GM23338 (cell line): ENCODE results near the gene TOMM70. TPM values are rescaled to one million over a fixed set of nuclear protein-coding genes. Genes with fewer than 3 reads are reported as not detected.

Experiments
- ATAC-seq: fragments of 200-7000 bp; cut with Tn5 transposase; 3 replicates; pipeline ENCODE4 v1.9.1; 2020
- DNase-seq: peaks from one replicate; pipeline ENCODE4 v3.0.0-alpha.2; 2015; ENCODE audit warnings: low spot score
- H2AFZ ChIP-seq: fragments of 200-600 bp; sonication (generic); 2 replicates; pipeline ENCODE4 v1.8.0; 2016; ENCODE audit warnings: antibody characterized with exemption, mild to moderate bottlenecking, moderate library complexity
- H3F3A ChIP-seq: fragments of 200-600 bp; sonication (generic); replicated peaks from 2 replicates; pipeline ENCODE4 v1.8.0; 2017; ENCODE audit warnings: antibody characterized with exemption, mixed run types, low read depth
- H3K27ac ChIP-seq: fragments of 200-600 bp; sonication (generic); 2 replicates; pipeline ENCODE4 v1.6.1; 2016; ENCODE audit warnings: low read depth
- H3K27me3 ChIP-seq: fragments of 200-600 bp; sonication (generic); 2 replicates; pipeline ENCODE4 v1.8.0; 2016; ENCODE audit warnings: mild to moderate bottlenecking, mixed run types, moderate library complexity; ENCODE audit not compliant: insufficient read depth
- H3K36me3 ChIP-seq: fragments of 200-600 bp; sonication (generic); 2 replicates; pipeline ENCODE4 v1.8.0; 2016; ENCODE audit warnings: mild to moderate bottlenecking; ENCODE audit not compliant: insufficient read depth
- H3K4me1 ChIP-seq: fragments of 200-600 bp; sonication (generic); 2 replicates; pipeline ENCODE4 v1.8.0; 2016; ENCODE audit warnings: mild to moderate bottlenecking, moderate library complexity; ENCODE audit not compliant: insufficient read depth
- H3K4me2 ChIP-seq: fragments of 200-600 bp; sonication (generic); 2 replicates; pipeline ENCODE4 v1.7.1; 2017; ENCODE audit warnings: mixed run types
- H3K4me3 ChIP-seq: fragments of 200-600 bp; sonication (generic); 2 replicates; pipeline ENCODE4 v1.6.1; 2016; ENCODE audit warnings: mixed run types
- H3K79me2 ChIP-seq: fragments of 200-600 bp; sonication (generic); replicated peaks from 2 replicates; pipeline ENCODE4 v1.8.0; 2017; ENCODE audit warnings: mild to moderate bottlenecking; ENCODE audit not compliant: insufficient read depth
- H3K9me2 ChIP-seq: fragments of 200-600 bp; sonication (generic); 2 replicates; pipeline ENCODE4 v1.8.0; 2017; ENCODE audit not compliant: insufficient read depth
- H4K20me1 ChIP-seq: fragments of 200-600 bp; sonication (generic); replicated peaks from 2 replicates; pipeline ENCODE4 v1.8.0; 2017; ENCODE audit warnings: mild to moderate bottlenecking; ENCODE audit not compliant: insufficient read depth
- H3K27ac Mint-ChIP-seq: 2 replicates; pipeline ENCODE4 v1.8.0; 2020; ENCODE audit warnings: inconsistent platforms, mild to moderate bottlenecking, moderate library complexity, mixed read lengths
- H3K27me3 Mint-ChIP-seq: 3 replicates; pipeline ENCODE4 v1.8.0; 2022; ENCODE audit warnings: low read depth, mild to moderate bottlenecking, moderate library complexity, mixed read lengths, inconsistent platforms; ENCODE audit not compliant: insufficient read depth, poor library complexity
- H3K36me3 Mint-ChIP-seq: 3 replicates; pipeline ENCODE4 v1.8.0; 2021; ENCODE audit warnings: low read depth, mild to moderate bottlenecking, inconsistent platforms, moderate library complexity, mixed read lengths
- H3K4me1 Mint-ChIP-seq: 3 replicates; pipeline ENCODE4 v1.8.0; 2020; ENCODE audit warnings: mild to moderate bottlenecking, inconsistent platforms, mixed read lengths
- H3K4me3 Mint-ChIP-seq: 3 replicates; pipeline ENCODE4 v1.8.0; 2021; ENCODE audit warnings: moderate library complexity, mild to moderate bottlenecking, inconsistent platforms, mixed read lengths
- H3K9me3 Mint-ChIP-seq: 3 replicates; pipeline ENCODE4 v1.8.0; 2020; ENCODE audit warnings: moderate library complexity, mild to moderate bottlenecking, inconsistent platforms, mixed read lengths
- CREB1 ChIP-seq: fragments of 250-450 bp; sonication (Bioruptor Pico); IDR thresholded peaks from 2 replicates; pipeline ENCODE4 v1.5.0; 2020; ENCODE audit warnings: low read depth, mild to moderate bottlenecking, moderate library complexity
- CTCF ChIP-seq, 2 experiments: fragments of 200-600 bp in 1 of 2; sonication (generic) in 1 of 2; conservative IDR thresholded peaks; 2 replicates each; pipeline versions ENCODE4 v1.5.1 to v1.6.1; 2016 to 2017; ENCODE audit warnings: antibody characterized with exemption in 2 of 2, low read depth in 2 of 2, mild to moderate bottlenecking in 2 of 2, moderate library complexity in 1 of 2
- EZH2 ChIP-seq: fragments of 200-600 bp; sonication (generic); IDR thresholded peaks from one replicate; pipeline ENCODE4 v1.8.0; 2017; ENCODE audit warnings: antibody characterized with exemption, mild to moderate bottlenecking, low read depth; ENCODE audit not compliant: unreplicated experiment
- EZH2phosphoT487 ChIP-seq: fragments of 200-600 bp; sonication (generic); IDR thresholded peaks from one replicate; pipeline ENCODE4 v1.8.1; 2018; ENCODE audit warnings: antibody characterized with exemption; ENCODE audit not compliant: unreplicated experiment
- JUNB ChIP-seq: IDR thresholded peaks from one replicate; pipeline ENCODE4 v1.6.1; 2016; ENCODE audit warnings: antibody characterized with exemption; ENCODE audit not compliant: unreplicated experiment
- NANOG ChIP-seq: IDR thresholded peaks from 2 replicates; pipeline ENCODE4 v1.6.1; 2016; ENCODE audit warnings: antibody characterized with exemption, borderline replicate concordance
- POLR2AphosphoS5 ChIP-seq: IDR thresholded peaks from 2 replicates; pipeline ENCODE4 v1.6.1; 2016; ENCODE audit warnings: antibody characterized with exemption, low read depth
- STAT1 ChIP-seq: IDR thresholded peaks from one replicate; pipeline ENCODE4 v1.6.1; 2016; ENCODE audit warnings: antibody characterized with exemption; ENCODE audit not compliant: unreplicated experiment
- ZNF114 ChIP-seq: fragments of 250-450 bp; sonication (Bioruptor Pico); IDR thresholded peaks from 2 replicates; pipeline ENCODE4 v1.5.0; 2020; ENCODE audit warnings: mild to moderate bottlenecking, moderate library complexity
- ZNF331 ChIP-seq: fragments of 250-450 bp; sonication (Bioruptor Pico); IDR thresholded peaks from 2 replicates; pipeline ENCODE4 v1.5.0; 2020; ENCODE audit warnings: low read depth, mild to moderate bottlenecking, moderate library complexity
- polyA plus RNA-seq: library from polyadenylated mRNA; unstranded; fragments of >200 nt; fragmentation: Nextera tagmentation; extraction: Ambion mirVana; gene quantifications from 2 replicates; pipeline ENCODE4 v1.2.1, GENCODE V29; 2016
- total RNA-seq: library from RNA; depleted of rRNA; stranded (reverse); fragments of >200 nt; shearing (Covaris generic); gene quantifications from 2 replicates; pipeline ENCODE4 v1.2.3, GENCODE V29; 2014
- TF ChIP-seq, protein P1 (sequence below): IDR thresholded peaks from 2 replicates; pipeline ENCODE4 v1.6.1; 2016; ENCODE audit warnings: antibody characterized with exemption

Gene TOMM70
- total and polyA plus RNA-seq, 2 experiments from 2014 or later = 29.5 to 66.8 TPM

GRCh38 chr3:100402891-100403290 is 2.0 kb upstream of the TOMM70 start:
- H3K9me3 Mint-ChIP-seq = no peaks in the 10 kb centered on the region
- DNase-seq = no peak
- H3K4me2 ChIP-seq = peak overlapping the region; percentile 89
- peaks cover 5% of the 10 kb centered on the region for H3K27me3 Mint-ChIP-seq
- H4K20me1 ChIP-seq = peaks cover 11% of the 10 kb centered on the region
- H3K27ac Mint-ChIP-seq = peak overlapping the region; percentile 90
- peak overlapping the region; percentile 65 for H3K4me3 ChIP-seq
- H3K9me2 ChIP-seq = no peaks in the 10 kb centered on the region
- H3K4me1 Mint-ChIP-seq = peaks cover 26% of the 10 kb centered on the region
- TF ChIP-seq EZH2 = no peak
- TF ChIP-seq STAT1 = no peak
- no peak for TF ChIP-seq ZNF114 (CRISPR knock-in tag)
- no peaks in the 10 kb centered on the region for H3K36me3 ChIP-seq
- H3K36me3 Mint-ChIP-seq = peaks cover 25% of the 10 kb centered on the region
- H3K27me3 ChIP-seq = no peaks in the 10 kb centered on the region
- no peak for ATAC-seq
- no peaks in the 10 kb centered on the region for H3F3A ChIP-seq
- H3K4me3 Mint-ChIP-seq = peak overlapping the region; percentile 91
- no peak overlapping the region for H2AFZ ChIP-seq
- peaks cover 87% of the 10 kb centered on the region for H3K79me2 ChIP-seq
- no peak overlapping the region; the same call in 1 of the 2 replicates for H3K27ac ChIP-seq
- peaks cover 16% of the 10 kb centered on the region; the same call in 1 of the 2 replicates for H3K4me1 ChIP-seq

DNA sequence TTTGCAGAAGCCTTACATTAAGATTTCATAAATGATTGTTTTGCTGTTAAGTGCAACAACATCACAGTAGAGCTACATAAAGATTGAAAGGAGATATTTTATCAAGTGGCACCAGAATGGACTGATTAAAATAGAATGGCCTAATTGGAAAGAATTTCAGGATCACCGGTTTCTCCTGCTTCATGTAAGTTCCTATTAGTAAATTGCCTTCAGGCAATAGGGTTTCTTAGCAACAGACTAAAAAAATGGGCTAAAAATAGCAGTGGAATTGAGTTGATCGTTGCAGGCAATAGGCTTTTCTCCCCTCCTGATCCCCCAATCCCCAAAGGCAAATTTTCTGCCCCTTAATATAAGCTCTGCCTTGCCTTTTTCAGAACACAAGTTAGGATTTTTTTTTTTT is 1.4 kb upstream of the TOMM70 start:
- Mint-ChIP-seq H3K36me3 (peaks cover 19% of the 10 kb centered on the region), H3K4me1 (peaks cover 22% of the 10 kb centered on the region), H3K4me3 (peak overlapping the region; percentile 91), H3K27ac (peak overlapping the region; percentile 99), H3K9me3 (no peaks in the 10 kb centered on the region), H3K27me3 (peaks cover 5% of the 10 kb centered on the region)
- no peak overlapping the region for H2AFZ ChIP-seq
- DNase-seq (peak; percentile 27), ATAC-seq (no peak)
- no peaks in the 10 kb centered on the region for H3K36me3 ChIP-seq
- TF ChIP-seq ZNF114 (CRISPR knock-in tag) (no peak), NANOG (no peak), ZNF331 (no peak), POLR2AphosphoS5 (no peak), EZH2phosphoT487 (no peak), EZH2 (no peak), CREB1 (CRISPR knock-in tag) (no peak), JUNB (no peak), CTCF (conservative IDR thresholded peaks at IDR 0.05; ENCODE audit: low read depth in 2 of 2) (no peak)
- TF ChIP-seq, protein P1, sequence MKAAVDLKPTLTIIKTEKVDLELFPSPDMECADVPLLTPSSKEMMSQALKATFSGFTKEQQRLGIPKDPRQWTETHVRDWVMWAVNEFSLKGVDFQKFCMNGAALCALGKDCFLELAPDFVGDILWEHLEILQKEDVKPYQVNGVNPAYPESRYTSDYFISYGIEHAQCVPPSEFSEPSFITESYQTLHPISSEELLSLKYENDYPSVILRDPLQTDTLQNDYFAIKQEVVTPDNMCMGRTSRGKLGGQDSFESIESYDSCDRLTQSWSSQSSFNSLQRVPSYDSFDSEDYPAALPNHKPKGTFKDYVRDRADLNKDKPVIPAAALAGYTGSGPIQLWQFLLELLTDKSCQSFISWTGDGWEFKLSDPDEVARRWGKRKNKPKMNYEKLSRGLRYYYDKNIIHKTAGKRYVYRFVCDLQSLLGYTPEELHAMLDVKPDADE = no peak
- H3K27ac ChIP-seq = peak overlapping the region; percentile 91; the same call in 1 of the 2 replicates
- peak overlapping the region; percentile 65 for H3K4me3 ChIP-seq
- peaks cover 87% of the 10 kb centered on the region for H3K79me2 ChIP-seq
- H3K27me3 ChIP-seq = no peaks in the 10 kb centered on the region
- peaks cover 11% of the 10 kb centered on the region for H4K20me1 ChIP-seq
- H3K9me2 ChIP-seq = no peaks in the 10 kb centered on the region
- peak overlapping the region; percentile 89 for H3K4me2 ChIP-seq
- no peaks in the 10 kb centered on the region for H3F3A ChIP-seq
- peaks cover 16% of the 10 kb centered on the region; the same call in 1 of the 2 replicates for H3K4me1 ChIP-seq
